ENCODE results near the gene SERPINA3. TPM values are rescaled to one million over a fixed set of nuclear protein-coding genes. Genes with fewer than 3 reads are reported as not detected.

The SERPINA3 gene
- polyA plus RNA-seq, 3 donors = 0.14 TPM; not detected in 2

- no peak for DNase-seq
Observed at GRCh38 chr14:94613720-94614644, 1.8 kb downstream of the SERPINA3 start.

GRCh38 chr14:94614802-94615201 lies 2.6 kb downstream of the SERPINA3 start:
- DNase-seq = no peak

GRCh38 chr14:94615254-94615653 lies 3.1 kb downstream of the SERPINA3 start:
- DNase-seq = no peak

- DNase-seq = no peak
Observed at GRCh38 chr14:94615823-94616570, 3.8 kb downstream of the SERPINA3 start.

- no peak for DNase-seq
Observed at GRCh38 chr14:94617366-94617941, 5.3 kb downstream of the SERPINA3 start.

- no peak for DNase-seq
Observed at GRCh38 chr14:94617988-94618822, 6.0 kb downstream of the SERPINA3 start.

- DNase-seq = no peak
Observed at GRCh38 chr14:94619297-94619696, 7.1 kb downstream of the SERPINA3 start.

- DNase-seq = no peak
Observed at GRCh38 chr14:94620597-94620996, 8.4 kb downstream of the SERPINA3 start.

- no peak for DNase-seq
Observed at GRCh38 chr14:94621358-94622134, 9.4 kb downstream of the SERPINA3 start.

GRCh38 chr14:94622653-94623421 lies 10.6 kb downstream of the SERPINA3 start:
- DNase-seq = no peak

GRCh38 chr14:94623422-94623809 lies 11.2 kb downstream of the SERPINA3 start:
- DNase-seq = no peak

- no peak for DNase-seq
Observed at GRCh38 chr14:94623856-94624499, 11.8 kb downstream of the SERPINA3 start.

GRCh38 chr14:94624537-94625352 lies 12.6 kb downstream of the SERPINA3 start:
- no peak for DNase-seq

- DNase-seq = no peak
Observed at GRCh38 chr14:94625353-94625635, 13.1 kb downstream of the SERPINA3 start.

GRCh38 chr14:94628578-94628977 lies 16.4 kb downstream of the SERPINA3 start:
- no peak for DNase-seq

- no peak for DNase-seq
Observed at GRCh38 chr14:94630396-94630795, 18.2 kb downstream of the SERPINA3 start.

GRCh38 chr14:94631050-94631449 lies 18.9 kb downstream of the SERPINA3 start:
- no peak for DNase-seq

- DNase-seq = no peak
Observed at GRCh38 chr14:94631536-94632304, 19.5 kb downstream of the SERPINA3 start.

Measured in renal pelvis (tissue), 4 donors.